Neural cell (in vitro differentiated cells): ENCODE results near the gene BNIPL.

Source experiments
- MXI1 ChIP-seq: fragments of 450-650 bp; conservative IDR thresholded peaks from 2 replicates; pipeline ENCODE4 v1.6.1; 2014; ENCODE audit warnings: antibody characterized with exemption, mild to moderate bottlenecking; ENCODE audit not compliant: poor library complexity, severe bottlenecking
- TF ChIP-seq, protein P1 (sequence below): fragments of 450-650 bp; IDR thresholded peaks from 2 replicates; pipeline ENCODE4 v1.5.1; 2014; ENCODE audit warnings: antibody characterized with exemption, mild to moderate bottlenecking, moderate library complexity; ENCODE audit not compliant: poor library complexity, severe bottlenecking

DNA sequence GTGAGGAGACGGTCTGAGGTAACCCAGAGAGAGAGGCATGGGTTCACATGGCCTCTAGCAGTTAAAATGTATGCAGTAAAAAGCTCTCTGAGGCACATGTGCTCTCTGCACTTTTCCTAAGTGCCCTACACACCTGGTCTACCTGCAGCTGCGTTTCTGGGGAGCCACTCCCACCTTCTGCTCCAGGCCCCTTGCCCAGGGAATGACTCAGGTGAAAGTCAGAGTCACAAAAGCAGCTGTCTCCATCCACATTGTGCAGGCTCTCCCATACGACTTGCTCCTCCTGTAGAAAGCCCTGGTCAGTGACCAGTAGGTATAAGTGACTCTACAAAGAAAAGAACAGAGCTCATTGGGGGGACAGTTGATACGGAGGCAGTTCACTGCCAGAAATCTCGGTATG is 38.4 kb upstream of the BNIPL start:
- TF ChIP-seq, protein P1, sequence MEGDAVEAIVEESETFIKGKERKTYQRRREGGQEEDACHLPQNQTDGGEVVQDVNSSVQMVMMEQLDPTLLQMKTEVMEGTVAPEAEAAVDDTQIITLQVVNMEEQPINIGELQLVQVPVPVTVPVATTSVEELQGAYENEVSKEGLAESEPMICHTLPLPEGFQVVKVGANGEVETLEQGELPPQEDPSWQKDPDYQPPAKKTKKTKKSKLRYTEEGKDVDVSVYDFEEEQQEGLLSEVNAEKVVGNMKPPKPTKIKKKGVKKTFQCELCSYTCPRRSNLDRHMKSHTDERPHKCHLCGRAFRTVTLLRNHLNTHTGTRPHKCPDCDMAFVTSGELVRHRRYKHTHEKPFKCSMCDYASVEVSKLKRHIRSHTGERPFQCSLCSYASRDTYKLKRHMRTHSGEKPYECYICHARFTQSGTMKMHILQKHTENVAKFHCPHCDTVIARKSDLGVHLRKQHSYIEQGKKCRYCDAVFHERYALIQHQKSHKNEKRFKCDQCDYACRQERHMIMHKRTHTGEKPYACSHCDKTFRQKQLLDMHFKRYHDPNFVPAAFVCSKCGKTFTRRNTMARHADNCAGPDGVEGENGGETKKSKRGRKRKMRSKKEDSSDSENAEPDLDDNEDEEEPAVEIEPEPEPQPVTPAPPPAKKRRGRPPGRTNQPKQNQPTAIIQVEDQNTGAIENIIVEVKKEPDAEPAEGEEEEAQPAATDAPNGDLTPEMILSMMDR: no peak
- no peak for TF ChIP-seq MXI1
